GM04504 (cell line): Measurements from ENCODE around the gene SAPCD2.

Source experiments
- DNase-seq: peaks from one replicate; pipeline ENCODE4 v3.0.0-alpha.2; 2012; ENCODE audit warnings: low read depth

The SAPCD2 gene

DNA sequence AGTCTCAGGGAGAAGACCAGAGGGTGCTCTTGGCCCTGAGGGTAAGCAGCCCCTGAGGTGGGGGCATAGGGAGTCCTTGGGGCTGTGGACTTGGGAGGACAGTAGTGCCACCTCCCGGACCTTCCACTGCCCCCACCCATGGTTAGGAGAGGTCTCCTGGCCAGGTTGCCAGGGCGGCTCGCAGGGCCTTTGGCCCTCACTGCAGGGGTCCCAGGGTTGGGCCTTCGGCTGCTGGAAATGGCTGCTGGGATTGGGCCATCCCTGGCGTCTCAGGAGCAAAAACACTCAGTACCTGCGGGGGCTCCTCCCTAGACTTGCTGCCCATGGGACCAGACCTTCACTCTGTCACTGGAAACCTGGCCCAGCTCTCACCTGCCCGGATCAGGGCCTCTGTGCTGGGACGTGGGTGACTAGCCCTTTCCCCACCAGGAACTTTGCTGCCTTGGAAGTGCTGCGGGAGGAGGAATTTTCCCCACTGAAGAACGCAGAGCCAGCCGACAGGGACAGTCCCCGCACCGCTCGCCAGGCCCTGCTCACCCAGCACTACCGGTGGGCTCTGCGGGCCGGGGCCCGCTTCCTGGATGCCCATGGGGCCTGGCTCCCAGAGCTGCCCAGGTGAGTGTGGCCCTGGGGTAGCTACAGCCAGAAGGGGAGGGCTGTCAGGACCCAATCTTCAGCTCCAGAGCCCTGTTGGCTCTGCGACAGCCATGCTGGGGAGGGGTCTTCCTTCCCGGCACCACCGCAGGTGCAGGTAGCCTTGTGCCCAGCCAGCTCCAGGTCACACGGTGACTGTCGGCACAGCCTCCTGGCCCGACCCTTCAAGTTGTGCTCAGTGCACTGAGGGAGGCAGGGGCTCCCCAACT lies 10.1 kb upstream of the SAPCD2 start:
- no peak for DNase-seq

DNA sequence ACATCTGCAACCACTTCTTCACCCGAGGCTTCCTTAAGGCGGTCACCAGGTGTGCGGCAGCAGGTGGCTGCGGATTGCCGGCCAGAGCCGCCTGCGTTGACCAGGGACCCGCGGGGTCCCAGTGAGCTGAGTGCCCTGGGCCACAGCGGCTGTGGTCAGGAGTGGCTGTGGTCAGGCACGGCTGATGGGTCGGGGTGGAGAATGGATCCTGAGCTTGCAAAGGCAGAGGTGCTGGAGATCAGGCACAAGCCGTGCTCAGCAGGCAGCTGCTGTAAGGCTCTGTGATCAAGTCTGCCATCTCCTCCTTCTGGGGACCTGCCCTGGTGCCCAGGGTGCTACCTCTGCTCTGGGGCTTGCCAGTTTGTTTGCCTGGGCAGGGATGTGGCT lies 9.0 kb upstream of the SAPCD2 start:
- no peak for DNase-seq

DNA sequence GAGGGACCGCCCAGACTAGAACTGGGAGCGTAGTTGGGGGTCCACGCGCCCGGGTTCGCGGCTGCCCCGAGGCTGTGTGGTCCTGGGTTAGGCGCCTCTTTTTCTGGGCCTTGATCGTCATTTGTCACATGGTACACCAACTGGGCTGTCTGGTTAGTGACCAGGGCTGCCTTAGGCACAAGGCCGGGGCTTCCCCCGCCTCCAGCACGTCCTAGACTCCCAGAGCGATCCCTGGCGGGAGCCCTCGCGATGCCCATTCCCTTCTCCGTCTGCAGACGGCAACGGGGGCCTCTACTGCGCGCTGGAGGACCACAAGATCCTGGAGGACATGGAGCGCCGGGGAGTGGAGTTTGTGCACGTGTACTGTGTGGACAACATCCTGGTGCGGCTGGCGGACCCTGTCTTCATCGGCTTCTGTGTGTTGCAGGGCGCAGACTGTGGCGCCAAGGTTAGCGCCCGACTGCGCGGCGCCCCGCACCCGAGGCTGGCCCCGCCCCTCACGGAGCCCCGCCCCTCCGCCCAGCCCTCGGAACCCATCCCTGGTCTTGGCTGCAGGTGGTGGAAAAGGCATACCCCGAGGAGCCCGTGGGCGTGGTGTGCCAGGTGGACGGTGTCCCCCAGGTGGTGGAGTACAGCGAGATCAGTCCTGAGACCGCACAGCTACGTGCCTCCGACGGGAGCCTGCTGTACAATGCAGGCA lies 8.5 kb upstream of the SAPCD2 start:
- no peak for DNase-seq

DNA sequence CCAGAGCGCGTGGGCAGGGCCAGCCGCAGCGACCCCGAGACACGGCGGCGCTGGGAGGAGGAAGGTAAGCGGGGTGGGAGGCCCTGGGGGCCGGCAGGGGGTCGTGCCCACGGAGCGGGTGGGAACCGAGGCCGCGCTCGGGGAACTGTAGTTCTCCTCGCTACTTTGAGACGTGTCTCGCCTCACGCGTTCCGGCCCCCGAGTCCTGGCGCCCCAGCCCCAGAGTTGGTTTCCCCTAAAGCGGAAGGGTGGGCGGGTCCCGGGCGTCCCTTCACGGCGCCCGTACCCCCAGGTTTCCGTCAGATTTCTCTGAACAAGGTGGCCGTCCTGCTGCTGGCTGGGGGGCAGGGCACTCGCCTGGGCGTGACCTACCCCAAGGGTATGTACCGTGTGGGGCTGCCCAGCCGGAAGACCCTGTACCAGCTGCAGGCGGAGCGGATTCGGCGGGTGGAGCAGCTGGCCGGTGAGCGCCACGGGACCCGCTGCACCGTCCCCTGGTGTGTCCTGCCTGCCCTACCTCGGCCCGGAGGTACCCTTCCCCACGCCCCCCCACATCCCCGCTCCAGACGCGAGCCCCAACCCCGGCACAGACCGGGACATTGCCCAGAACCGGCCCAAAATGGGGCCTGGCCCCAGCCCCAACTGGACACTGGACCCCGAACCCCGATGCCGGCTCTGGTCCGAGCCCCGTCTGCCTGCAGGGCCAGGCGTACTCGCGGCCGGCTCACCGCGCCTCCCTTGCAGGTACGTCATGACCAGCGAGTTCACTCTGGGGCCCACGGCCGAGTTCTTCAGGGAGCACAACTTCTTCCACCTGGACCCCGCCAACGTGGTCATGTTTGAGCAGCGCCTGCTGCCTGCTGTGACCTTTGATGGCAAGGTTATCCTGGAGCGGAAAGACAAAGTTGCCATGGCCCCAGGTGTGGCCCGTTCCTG lies 7.7 kb upstream of the SAPCD2 start:
- DNase-seq = no peak

DNA sequence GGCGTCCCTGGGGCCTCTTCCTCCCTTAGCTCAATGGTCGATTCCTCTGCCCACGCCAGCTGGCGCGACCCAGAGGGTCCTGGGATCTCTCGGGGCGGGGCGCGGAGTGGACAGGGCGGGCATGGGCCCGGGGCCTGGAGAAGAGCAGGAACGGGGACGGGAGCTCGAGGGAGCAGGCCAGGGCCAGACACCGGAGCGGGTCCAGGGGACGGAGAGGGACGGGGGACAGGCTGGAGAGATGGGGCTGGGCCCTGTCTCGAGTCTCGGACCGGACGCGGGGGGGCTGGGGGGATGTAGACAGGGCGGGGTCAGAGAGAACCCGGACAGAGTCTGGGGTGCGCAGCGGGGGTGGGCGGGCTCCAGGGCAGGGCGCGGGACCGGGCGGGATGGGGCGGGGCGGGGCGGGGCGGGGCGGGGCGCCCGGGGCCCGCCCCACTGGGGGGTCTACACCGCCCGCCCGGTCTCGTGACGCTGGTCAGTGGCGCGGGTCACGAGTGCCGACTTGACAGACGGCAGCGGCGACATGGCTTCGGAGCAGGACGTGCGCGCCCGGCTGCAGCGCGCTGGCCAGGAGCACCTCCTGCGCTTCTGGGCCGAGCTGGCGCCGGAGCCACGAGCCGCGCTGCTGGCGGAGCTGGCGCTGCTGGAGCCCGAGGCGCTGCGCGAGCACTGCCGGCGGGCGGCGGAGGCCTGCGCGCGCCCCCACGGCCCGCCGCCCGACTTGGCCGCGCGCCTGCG lies 6.8 kb upstream of the SAPCD2 start, which contains the start of gene UAP1L1:
Gene UAP1L1 (plus strand): TSS at position 508 of the 738 bp plus-strand sequence. CDS start 16 bp downstream, at position 524.
- peak; percentile 24 for DNase-seq

DNA sequence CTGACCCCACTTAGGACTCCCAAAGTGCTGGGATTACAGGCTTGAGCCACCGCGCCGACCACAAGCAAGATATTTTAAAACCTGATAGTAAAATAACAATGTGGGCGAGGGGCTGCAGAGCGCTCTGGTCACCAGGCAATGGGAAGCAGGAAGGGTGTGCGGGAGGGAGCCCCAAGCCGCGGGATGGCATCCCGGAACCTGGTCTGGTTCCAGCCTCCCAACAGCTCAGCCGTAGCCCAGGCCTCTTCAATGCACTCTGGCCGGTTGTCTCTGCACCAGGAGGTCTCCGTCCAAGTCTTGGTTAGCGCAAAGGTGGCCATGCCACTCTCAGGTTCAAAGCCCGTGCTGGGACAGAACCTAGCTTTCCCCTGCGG lies 6.3 kb upstream of the SAPCD2 start:
- no peak for DNase-seq

DNA sequence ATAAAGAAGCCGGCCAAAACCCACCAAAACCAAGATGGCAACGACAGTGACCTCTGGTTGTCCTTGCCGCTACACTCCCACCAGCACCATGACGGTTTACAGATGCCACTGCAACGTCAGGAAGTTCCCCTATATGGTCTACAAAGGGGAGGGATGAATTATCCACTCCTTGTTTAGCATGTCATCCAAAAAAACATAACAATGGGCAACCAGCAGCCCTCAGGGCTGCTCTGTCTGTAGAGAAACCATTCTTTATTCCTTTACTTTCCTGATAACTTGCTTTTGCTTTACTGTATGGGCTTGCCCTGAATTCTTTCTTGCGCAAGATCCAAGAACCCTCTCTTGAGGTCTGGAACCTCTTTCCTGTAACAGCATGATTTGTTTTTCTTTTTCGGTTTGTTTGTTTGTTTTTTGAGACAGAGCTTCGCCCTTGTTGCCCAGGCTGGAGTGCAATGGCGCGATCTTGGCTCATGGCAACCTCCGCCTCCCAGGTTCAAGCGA lies 5.0 kb upstream of the SAPCD2 start:
- DNase-seq = no peak

DNA sequence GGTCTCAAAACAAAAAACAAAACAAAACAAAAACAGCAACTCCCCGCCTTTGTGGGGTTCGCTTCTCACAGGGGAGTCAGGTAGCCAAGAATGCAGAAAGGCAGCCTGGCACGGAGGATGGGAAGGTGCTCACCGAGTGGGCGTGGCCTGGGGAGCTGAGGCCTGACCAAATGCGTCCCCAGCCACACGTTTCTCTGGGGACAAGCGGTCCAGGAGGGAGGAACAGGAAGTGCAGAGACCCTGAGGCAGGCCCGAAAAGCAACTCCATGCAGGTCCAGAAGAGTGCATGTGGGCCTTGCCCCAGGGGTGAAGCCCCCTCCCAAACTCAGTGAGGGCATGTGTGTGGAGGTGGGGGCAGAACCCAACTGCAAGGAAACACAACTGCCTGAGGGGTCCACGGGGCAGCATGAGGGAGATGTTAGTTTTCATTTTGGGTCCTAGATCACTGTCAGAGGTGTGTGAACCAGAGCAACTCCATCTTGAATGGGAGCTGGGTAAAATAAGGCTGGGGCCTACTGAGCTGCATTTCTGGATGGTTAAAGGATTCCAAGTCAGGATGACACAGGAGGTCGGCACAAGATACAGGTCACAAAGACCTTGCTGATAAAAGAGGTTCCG lies 4.4 kb upstream of the SAPCD2 start:
- no peak for DNase-seq

DNA sequence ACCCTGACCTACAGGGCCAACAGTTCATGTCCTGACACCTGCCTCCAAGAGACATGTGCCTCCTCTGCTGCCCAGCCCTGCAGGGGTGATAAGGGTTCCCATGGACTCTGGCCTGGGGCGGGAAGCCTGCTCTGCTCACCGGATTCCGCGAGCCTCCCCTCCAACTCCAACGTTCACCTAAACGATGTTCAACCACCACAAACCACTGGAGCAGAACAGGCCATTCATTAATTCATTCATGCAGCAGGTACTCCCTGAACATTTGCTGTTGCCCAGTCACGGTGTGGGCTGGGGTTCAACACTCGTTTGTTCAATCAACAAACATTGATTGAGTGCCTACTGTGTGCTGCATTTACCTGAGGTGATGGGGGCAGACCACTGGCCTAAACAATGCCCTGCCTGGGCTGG lies 3.6 kb upstream of the SAPCD2 start:
- no peak for DNase-seq

DNA sequence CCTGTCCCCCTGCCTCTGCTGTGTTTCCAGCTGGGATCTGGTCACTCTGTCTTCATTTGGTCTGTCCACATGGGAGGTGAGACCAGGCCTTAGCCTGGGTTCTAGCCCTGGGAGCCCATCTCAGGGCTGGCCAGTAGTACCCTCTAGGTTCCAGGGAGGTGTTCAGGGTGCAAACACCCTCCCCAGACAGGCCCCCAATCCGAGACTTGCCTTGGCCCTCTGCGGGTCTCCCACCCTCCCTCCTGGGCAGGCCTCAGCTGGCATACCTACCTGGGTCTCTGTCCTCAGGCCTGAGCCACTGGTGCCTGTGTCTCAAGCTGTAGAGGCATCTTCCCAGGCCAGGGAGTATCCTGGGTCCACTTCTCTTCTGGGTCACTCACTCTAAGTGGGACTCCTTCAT lies 925 bp upstream of the SAPCD2 start:
- DNase-seq = no peak

DNA sequence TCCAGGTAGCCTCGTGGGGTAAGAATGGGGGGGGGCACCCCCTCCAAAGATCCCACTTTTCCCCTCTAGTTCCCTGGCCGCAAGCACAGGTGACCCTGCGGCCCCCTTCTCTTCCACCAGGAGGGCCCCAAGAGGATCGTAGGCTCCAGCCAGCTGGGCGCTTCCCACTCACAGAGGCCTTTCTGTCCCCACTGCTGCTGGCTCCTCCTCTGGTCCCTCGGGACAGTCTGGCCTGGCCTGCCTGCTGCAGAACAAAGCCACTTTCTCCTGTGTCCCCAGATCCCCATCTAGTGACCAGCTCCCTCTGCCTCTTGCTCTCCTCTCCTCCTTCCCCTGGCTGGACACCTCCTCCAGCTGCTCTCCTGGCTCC lies 534 bp upstream of the SAPCD2 start:
- no peak for DNase-seq

DNA sequence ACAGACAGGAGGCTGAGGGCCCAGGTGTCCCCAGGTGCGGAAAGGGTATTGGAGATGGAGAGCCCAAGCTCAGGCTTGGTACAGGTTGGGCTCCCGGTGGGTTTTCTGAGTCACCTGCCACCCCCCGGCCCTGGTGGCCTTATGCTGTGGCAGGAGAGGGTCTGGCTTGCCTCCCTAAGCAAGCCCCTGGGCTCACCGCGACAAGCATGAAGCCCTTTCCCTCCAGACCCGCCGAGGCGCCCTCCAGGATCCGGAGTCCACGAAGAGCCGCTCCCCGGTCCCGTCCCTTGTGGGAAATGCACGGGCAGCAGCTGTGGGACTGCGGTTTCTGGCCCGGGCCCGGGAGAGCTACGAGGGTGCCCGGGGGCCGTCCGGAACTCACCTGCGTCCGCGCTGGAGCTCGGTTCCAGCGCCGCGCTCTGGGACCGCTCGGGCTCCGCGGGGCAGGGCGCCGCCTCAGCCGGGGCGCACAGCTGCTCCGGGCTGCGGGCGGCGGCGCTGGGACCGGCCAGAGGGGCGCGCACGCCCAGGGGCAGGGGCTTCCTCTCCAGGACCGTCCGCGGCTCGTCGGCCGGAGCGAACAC lies 757 bp downstream of the SAPCD2 start:
- DNase-seq = no peak

DNA sequence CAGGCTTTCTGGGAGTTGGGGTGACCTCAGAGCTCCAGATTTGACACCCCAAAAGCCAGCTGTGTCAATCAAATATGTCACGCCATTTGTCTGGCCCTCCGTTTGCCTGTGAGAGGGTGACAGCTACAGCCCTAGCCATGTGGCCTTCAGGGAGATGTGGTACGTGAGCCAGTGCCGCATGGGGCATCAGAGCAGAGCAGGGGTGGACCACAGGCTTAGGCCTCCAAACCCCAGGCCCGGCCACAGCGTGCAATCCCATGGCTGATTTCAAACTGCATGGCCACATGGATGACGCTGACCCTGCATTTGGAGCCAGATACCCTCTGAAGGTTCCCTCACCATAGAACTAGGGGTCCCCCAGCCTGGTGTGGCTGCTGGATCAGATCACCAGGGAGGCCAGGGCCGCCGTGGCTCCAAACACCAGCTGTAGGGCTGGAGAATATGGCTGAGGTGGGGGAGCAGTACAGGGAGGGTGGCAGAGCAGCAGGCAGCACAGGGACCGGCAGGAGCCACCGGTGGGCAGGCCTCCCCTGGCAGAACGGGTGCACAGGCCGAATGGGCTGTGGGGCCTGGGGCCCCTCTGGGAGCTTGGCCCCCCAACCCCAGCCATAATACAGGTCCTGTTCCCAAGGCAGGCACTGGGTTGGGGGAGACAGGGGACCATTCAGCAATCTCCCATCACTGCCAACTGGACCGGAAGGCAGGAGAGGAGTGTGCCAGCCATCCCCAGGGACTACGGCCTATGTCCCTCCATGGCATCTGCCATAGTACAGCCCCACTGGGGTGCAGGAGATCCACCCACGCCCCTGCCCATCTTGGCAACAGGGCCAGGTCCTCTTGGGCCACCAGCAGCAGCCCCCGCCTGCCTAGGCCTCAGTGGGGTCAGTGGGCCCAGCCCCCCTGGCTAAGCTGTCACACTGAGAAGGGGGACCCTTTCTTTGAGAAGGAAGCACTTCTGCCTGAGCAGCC lies 1.5 kb downstream of the SAPCD2 start:
- DNase-seq = no peak

DNA sequence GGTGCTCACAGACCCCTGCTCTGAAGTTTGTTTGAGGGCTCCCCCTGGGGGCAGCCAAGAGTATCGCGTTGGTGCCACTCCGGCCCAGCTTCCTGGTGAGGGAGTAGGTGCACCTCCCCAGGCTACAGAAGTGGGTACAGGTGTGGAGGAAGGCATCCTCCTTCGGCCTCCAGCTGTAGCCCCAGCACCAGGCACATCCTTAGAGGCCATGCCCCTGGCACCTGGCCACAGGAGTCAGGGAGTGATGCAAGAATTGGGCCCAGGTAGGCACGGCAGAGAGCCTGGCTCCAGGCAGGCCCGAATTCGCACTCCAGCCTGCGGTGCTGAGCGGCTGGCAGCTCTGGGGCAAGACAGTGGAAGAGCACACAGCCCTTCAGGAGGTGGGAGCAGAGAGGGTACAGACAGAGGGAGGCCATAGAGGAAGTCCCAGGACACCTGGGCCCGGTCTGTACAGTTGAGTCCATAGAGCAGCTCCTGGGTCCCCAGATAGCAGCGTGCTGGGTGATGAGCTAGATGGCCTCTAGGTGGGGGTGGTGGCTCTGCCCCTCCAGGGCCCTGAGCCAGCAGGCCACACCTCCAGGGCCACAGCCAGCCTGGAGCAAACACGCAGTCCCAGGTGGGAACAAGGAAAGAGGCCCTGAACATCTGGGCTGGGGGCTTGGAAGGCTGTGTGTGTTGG lies 2.4 kb downstream of the SAPCD2 start:
- peak; percentile 40 for DNase-seq

DNA sequence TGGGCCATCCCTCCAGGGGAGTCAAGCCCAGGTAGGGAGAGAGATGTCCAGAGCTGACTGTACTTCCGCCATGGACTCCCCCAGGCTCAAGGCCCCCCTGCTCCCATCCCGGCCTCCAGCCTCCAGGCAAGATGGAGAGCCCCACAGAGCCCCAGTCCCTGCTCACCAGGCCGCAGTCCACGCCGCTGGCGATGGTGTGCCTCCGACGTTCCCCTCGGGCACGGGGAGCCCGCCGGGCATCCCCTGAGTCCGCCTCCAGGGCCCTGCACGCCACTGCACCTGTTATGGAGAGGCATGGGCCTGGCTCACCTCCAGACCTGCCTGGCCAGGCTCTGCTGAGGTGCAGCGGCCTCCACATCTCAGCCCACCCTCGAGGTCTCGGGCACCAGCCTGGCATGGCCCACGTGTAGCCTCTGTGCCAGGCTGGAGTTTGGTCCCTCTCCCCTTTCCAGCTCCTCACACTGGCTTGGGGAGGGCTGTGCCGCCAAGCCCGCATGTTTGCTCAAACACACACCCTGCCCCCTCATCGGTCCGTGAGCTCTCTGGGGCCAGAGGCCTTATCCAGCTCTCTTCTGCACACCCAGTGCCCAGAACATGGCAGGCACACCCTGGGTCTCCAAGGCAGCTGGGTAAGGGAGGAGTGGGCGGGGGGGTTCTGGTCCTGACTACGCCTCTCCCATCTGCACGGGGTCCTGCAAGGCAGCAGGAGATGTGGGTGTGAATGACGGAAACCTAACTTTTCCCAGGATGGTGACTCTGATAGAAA lies 4.1 kb downstream of the SAPCD2 start:
- no peak for DNase-seq

DNA sequence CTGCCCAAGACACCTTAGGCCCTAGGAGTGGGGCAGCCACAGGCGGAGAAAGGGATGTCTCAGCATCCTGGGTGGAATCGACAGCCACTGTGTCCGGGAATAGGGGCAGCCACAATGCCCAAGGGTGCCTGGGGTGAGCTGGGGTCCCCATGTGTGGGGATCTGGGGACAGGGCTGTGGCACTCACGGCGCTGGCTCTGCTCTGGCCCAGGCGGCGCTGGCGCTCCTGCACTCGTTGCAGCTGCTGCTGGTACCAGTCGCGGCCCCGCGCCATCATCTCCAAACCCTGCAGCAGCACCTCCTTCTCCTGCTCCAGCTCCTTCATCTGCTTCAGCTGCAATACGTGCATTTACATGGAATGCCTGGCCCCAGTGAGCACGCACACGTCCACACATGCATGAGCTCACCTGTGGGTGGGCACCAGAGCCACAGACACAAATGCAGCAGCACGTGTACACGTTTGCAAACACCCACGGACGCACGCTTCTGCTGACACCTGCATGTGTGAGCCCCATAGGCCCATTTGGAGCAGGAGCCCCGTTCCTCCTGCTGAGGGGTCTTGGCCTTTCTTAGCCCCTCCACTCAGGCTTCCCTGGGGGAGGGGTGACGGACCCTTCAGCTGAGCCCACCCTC lies 4.9 kb downstream of the SAPCD2 start:
- DNase-seq = no peak

DNA sequence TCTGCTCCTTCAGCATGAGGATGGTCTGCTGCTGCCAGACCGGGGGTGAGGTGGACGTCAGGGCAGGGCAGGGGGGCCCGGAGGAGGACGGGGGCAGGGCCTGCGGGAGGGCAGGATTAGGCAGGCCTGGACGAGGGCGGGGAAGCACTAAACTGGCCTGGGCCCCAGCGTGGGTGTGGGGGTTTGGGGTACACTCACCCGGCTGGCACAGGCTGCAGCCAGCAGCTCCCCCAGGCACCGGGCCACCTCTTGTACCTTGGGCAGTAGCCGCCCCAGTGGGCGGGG lies 5.5 kb downstream of the SAPCD2 start:
- DNase-seq = no peak
